Neural progenitor cell (in vitro differentiated cells): ENCODE measurements around the gene RERE.

ENCODE experiments used
- EZH2 ChIP-seq: fragments of 200-600 bp; sonication (generic); IDR thresholded peaks from 2 replicates; pipeline ENCODE4 v1.6.1; 2017; ENCODE audit warnings: antibody characterized with exemption, mild to moderate bottlenecking, moderate library complexity
- EZH2phosphoT487 ChIP-seq: fragments of 200-600 bp; sonication (generic); IDR thresholded peaks from 2 replicates; pipeline ENCODE4 v1.6.1; 2017; ENCODE audit warnings: antibody characterized with exemption
- TF ChIP-seq, protein P1 (sequence below): fragments of 200-600 bp; sonication (generic); IDR thresholded peaks from 2 replicates; pipeline ENCODE4 v1.5.1; 2017; ENCODE audit warnings: antibody characterized with exemption, mild to moderate bottlenecking

DNA sequence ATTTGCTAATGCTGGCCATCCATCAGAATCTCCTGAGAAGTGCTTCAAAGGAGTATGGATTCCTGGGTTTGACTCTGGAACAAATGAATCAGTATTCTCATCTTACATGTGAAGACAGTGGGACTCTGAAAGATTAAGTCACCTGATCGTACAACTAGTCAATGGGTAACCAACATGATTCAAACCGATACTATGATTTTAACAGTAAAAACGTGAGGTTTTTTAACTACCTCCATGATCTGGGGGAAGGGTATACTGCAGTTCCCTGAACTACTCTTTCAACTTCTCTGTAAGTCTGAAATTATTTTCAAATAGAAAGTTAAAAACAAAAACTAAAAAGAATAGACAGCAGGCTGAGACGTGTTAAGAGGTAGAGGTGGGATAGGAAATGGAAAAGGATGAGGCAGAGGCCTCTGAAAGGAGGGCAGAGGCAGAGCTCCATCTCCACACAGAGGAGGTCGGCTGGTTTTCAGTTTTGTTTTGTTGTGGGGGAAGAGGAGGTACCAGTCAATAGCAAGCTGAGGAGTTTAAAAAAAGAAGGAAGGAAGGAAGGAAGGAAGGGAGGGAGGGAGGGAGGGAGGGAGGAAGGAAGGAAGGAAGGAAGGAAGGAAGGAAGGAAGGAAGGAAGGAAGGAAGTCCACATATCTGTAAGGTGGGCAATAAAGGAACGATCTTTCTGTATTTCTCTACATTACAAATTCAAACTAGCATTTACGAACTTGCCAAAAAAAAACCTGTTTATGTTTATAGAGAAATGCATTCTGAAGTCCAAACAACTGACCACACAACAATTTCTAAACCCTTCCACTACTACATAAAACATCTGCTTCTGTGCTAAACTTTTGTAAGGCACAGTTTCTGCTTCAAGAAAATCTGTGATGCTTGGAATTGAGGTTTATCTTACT is 213.1 kb downstream of the RERE start:
- TF ChIP-seq, protein P1, sequence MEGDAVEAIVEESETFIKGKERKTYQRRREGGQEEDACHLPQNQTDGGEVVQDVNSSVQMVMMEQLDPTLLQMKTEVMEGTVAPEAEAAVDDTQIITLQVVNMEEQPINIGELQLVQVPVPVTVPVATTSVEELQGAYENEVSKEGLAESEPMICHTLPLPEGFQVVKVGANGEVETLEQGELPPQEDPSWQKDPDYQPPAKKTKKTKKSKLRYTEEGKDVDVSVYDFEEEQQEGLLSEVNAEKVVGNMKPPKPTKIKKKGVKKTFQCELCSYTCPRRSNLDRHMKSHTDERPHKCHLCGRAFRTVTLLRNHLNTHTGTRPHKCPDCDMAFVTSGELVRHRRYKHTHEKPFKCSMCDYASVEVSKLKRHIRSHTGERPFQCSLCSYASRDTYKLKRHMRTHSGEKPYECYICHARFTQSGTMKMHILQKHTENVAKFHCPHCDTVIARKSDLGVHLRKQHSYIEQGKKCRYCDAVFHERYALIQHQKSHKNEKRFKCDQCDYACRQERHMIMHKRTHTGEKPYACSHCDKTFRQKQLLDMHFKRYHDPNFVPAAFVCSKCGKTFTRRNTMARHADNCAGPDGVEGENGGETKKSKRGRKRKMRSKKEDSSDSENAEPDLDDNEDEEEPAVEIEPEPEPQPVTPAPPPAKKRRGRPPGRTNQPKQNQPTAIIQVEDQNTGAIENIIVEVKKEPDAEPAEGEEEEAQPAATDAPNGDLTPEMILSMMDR: no peak
- TF ChIP-seq EZH2: no peak
- no peak for TF ChIP-seq EZH2phosphoT487
